CD4-positive, alpha-beta T cell treated with Interleukin-12 subunit alpha and Interleukin-12 subunit beta, for 1 hour (primary cell): Measurements from ENCODE around the gene TP53I13.

Source experiments
- DNase-seq: peaks from one replicate; pipeline ENCODE4 v3.0.0-alpha.2; 2020

The TP53I13 gene

GRCh38 chr17:29617481-29618271, 49.2 kb downstream of the TP53I13 start:
- peak; percentile 89 for DNase-seq

GRCh38 chr17:29618272-29619065, 50.0 kb downstream of the TP53I13 start:
- no peak for DNase-seq

DNA sequence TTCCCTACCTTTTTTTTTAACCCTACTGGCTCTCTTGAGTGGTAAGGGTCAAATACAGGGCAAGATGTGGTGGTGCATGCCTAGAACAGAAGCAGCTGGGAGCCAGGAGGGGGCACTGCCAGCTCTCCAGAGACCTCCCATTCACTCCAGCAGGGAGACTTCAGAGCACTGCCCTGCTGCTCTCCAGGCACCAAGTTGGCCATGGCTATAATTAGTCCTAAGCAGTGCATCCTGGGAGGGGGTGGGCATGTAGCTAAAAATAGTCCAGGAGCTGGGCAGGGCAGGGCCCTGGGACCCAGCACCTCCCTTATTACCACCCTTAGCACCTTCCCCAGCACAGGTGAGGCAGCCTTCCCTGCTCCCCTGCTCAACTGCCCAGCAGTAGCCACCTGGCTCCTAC, 50.8 kb downstream of the TP53I13 start:
- DNase-seq, result no peak

DNA sequence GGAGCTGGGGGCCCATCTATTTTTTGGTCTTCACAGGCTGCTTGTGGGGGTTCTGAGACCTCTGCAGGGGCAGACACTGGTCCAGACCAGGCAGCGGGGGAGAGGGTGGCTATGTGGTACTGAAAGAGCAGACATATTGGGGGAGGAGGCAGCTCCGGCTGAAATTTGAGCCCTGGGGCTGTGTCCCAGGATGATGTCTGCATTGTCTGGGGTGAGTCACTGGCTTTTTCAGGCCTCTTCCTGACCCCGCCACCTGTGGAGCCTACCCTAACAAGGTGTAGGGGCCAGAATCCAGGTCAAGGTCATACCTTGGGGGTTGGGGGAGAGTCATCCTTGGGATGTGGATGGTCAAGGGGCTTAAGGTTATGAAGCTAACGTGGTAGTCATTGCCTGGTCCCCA, 51.8 kb downstream of the TP53I13 start:
- no peak for DNase-seq

- no peak for DNase-seq
Measured at GRCh38 chr17:29620779-29621500, 52.4 kb downstream of the TP53I13 start.

DNA sequence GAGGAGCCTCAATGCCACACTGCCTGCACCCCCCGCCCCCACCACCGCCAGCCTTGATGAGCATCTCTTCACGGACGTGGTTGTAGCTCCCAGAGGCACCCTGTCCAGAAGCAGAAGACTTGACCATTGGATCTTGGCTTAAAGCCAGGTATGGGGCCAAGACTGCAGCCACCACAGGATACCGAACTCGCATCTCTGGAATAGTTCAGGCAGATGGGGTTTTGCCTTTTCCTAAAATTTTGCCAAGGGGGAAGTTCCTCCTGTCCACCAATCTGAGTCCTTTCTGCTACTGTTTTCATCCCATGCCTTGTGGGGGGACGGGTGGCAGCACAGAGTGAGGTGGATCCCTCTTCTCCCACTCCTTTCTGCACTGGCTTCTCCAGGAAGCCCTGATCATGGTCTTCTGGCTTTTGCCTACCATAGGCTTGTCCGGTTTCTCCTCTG, 53.3 kb downstream of the TP53I13 start:
- DNase-seq, result no peak
